GM21390 (cell line): Measurements from ENCODE around the gene SIGLEC15.

Experiments used
- ATAC-seq: cut with Tn5 transposase; IDR thresholded peaks from one replicate; pipeline ENCODE4 v1.9.1; 2021; ENCODE audit not compliant: unreplicated experiment

The SIGLEC15 gene

GRCh38 chr18:45874491-45875184, 49.2 kb downstream of the SIGLEC15 start:
- ATAC-seq = peak; percentile 90

GRCh38 chr18:45876161-45876560, 50.7 kb downstream of the SIGLEC15 start:
- no peak for ATAC-seq

GRCh38 chr18:45877403-45877802, 51.9 kb downstream of the SIGLEC15 start:
- no peak for ATAC-seq

GRCh38 chr18:45879681-45880655, 54.5 kb downstream of the SIGLEC15 start:
- ATAC-seq = peak; percentile 66

- ATAC-seq = no peak
These were observed 55.5 kb downstream of the SIGLEC15 start for GRCh38 chr18:45880876-45881558.

- ATAC-seq = no peak
These were observed 62.1 kb downstream of the SIGLEC15 start for GRCh38 chr18:45887585-45887984.

GRCh38 chr18:45889419-45890064, 64.1 kb downstream of the SIGLEC15 start:
- ATAC-seq = no peak

- ATAC-seq = no peak
These were observed 65.1 kb downstream of the SIGLEC15 start for GRCh38 chr18:45890606-45891005.

GRCh38 chr18:45891806-45892205, 66.3 kb downstream of the SIGLEC15 start:
- ATAC-seq = no peak
